Karpas-422 (cell line): ENCODE results near the gene FMO2. TPM values are rescaled to one million over a fixed set of nuclear protein-coding genes. Genes with fewer than 3 reads are reported as not detected.
"Not testable (repeated sequence)": the region's sequence is repeated elsewhere in the genome, so short reads cannot be mapped to it uniquely, and the experiment has no call there.

Experiments
- DNase-seq: peaks from one replicate; pipeline ENCODE4 v3.0.0-alpha.2; 2015
- H2AFZ ChIP-seq: fragments of 200-600 bp; sonication (generic); 2 replicates; pipeline ENCODE4 v1.6.1; 2014; ENCODE audit warnings: antibody characterized with exemption, low read length, mixed read lengths
- H3K27ac ChIP-seq: fragments of 200-600 bp; sonication (generic); 2 replicates; pipeline ENCODE4 v1.5.1; 2014; ENCODE audit warnings: mild to moderate bottlenecking, low read length, moderate library complexity
- H3K27me3 ChIP-seq: fragments of 200-600 bp; sonication (generic); 2 replicates; pipeline ENCODE4 v1.6.1; 2014; ENCODE audit warnings: low read length, mixed read lengths
- H3K36me3 ChIP-seq: fragments of 200-600 bp; sonication (generic); 2 replicates; pipeline ENCODE4 v1.6.1; 2014; ENCODE audit warnings: low read length, mixed read lengths; ENCODE audit not compliant: insufficient read depth
- H3K4me1 ChIP-seq: fragments of 200-600 bp; sonication (generic); 2 replicates; pipeline ENCODE4 v1.6.1; 2014; ENCODE audit warnings: mild to moderate bottlenecking, low read length, mixed read lengths
- H3K4me2 ChIP-seq: fragments of 200-600 bp; sonication (generic); 2 replicates; pipeline ENCODE4 v1.6.1; 2014; ENCODE audit warnings: low read length, low read depth, mild to moderate bottlenecking; ENCODE audit not compliant: poor library complexity, severe bottlenecking
- H3K4me3 ChIP-seq: fragments of 200-600 bp; sonication (generic); 2 replicates; pipeline ENCODE4 v1.5.1; 2014; ENCODE audit warnings: mild to moderate bottlenecking, antibody characterized with exemption, low read length, mixed read lengths
- H3K79me2 ChIP-seq: fragments of 200-600 bp; sonication (generic); 2 replicates; pipeline ENCODE4 v1.6.1; 2014; ENCODE audit warnings: mild to moderate bottlenecking, low read length, mixed read lengths
- H3K9ac ChIP-seq: fragments of 200-600 bp; sonication (generic); 2 replicates; pipeline ENCODE4 v1.6.0; 2014; ENCODE audit warnings: low read length
- H3K9me2 ChIP-seq: fragments of 200-600 bp; sonication (generic), shearing (Covaris generic); replicated peaks from 2 replicates; pipeline ENCODE4 v1.6.0; 2014; ENCODE audit warnings: mild to moderate bottlenecking, low read length, moderate library complexity; ENCODE audit not compliant: insufficient read depth
- H3K9me3 ChIP-seq: fragments of 300-700, 200-600 bp; sonication (generic); 2 replicates; pipeline ENCODE4 v1.6.1; 2014; ENCODE audit warnings: low read length, mixed read lengths
- H4K20me1 ChIP-seq: fragments of 200-600 bp; sonication (generic); 2 replicates; pipeline ENCODE4 v1.6.1; 2014; ENCODE audit warnings: mild to moderate bottlenecking, antibody characterized with exemption, low read length, low read depth; ENCODE audit not compliant: insufficient read depth
- total RNA-seq: library from RNA; depleted of rRNA; stranded (reverse); fragments of >200 nt; shearing (Covaris generic); gene quantifications from 2 replicates; pipeline ENCODE4 v1.2.3, GENCODE V29; 2014; ENCODE audit warnings: low replicate concordance

Gene FMO2
- total RNA-seq, 1 experiment from 2014 or later: not detected

GRCh38 chr1:171231326-171231725, 46.2 kb downstream of the FMO2 start:
- no peaks in the 10 kb centered on the region for H3K36me3 ChIP-seq
- H3K79me2 ChIP-seq: no peaks in the 10 kb centered on the region
- H3K27me3 ChIP-seq: no peaks in the 10 kb centered on the region
- H2AFZ ChIP-seq: no peak overlapping the region
- no peaks in the 10 kb centered on the region for H3K4me1 ChIP-seq
- H3K9me2 ChIP-seq: no peaks in the 10 kb centered on the region
- no peak overlapping the region for H3K9ac ChIP-seq
- H3K9me3 ChIP-seq: no peaks in the 10 kb centered on the region
- DNase-seq: no peak
- H3K27ac ChIP-seq: no peak overlapping the region
- no peak overlapping the region for H3K4me3 ChIP-seq
- H3K4me2 ChIP-seq: no peak overlapping the region
- no peaks in the 10 kb centered on the region for H4K20me1 ChIP-seq

GRCh38 chr1:171233183-171233582, 48.1 kb downstream of the FMO2 start:
- H3K9me2 ChIP-seq: no peaks in the 10 kb centered on the region
- H2AFZ ChIP-seq: no peak overlapping the region
- no peak overlapping the region for H3K4me3 ChIP-seq
- H3K27me3 ChIP-seq: no peaks in the 10 kb centered on the region
- no peak overlapping the region for H3K27ac ChIP-seq
- H3K9ac ChIP-seq: no peak overlapping the region
- no peaks in the 10 kb centered on the region for H3K4me1 ChIP-seq
- no peak overlapping the region for H3K4me2 ChIP-seq
- DNase-seq: peak; percentile 57
- no peaks in the 10 kb centered on the region for H4K20me1 ChIP-seq
- no peaks in the 10 kb centered on the region for H3K79me2 ChIP-seq
- no peaks in the 10 kb centered on the region for H3K36me3 ChIP-seq
- no peaks in the 10 kb centered on the region for H3K9me3 ChIP-seq

GRCh38 chr1:171236231-171236630, 51.1 kb downstream of the FMO2 start:
- H3K36me3 ChIP-seq, H3K27me3 ChIP-seq, H3K79me2 ChIP-seq, H4K20me1 ChIP-seq, H3K9me2 ChIP-seq, H2AFZ ChIP-seq, H3K4me2 ChIP-seq, H3K4me1 ChIP-seq, H3K9me3 ChIP-seq, H3K4me3 ChIP-seq, H3K9ac ChIP-seq, H3K27ac ChIP-seq, DNase-seq: not testable (repeated sequence)

GRCh38 chr1:171243878-171244277, 58.8 kb downstream of the FMO2 start:
- H3K9me3 ChIP-seq: no peaks in the 10 kb centered on the region
- no peaks in the 10 kb centered on the region for H3K36me3 ChIP-seq
- no peaks in the 10 kb centered on the region for H3K79me2 ChIP-seq
- DNase-seq: no peak
- no peak overlapping the region for H3K4me3 ChIP-seq
- H3K9ac ChIP-seq: no peak overlapping the region
- no peaks in the 10 kb centered on the region for H3K9me2 ChIP-seq
- no peak overlapping the region for H3K4me2 ChIP-seq
- H3K4me1 ChIP-seq: no peaks in the 10 kb centered on the region
- no peak overlapping the region for H3K27ac ChIP-seq
- H2AFZ ChIP-seq: no peak overlapping the region
- no peaks in the 10 kb centered on the region for H3K27me3 ChIP-seq
- H4K20me1 ChIP-seq: no peaks in the 10 kb centered on the region

- H3K27ac ChIP-seq: no peak overlapping the region
- H3K4me3 ChIP-seq: no peak overlapping the region
- H3K9me2 ChIP-seq: no peaks in the 10 kb centered on the region
- no peak overlapping the region for H3K4me2 ChIP-seq
- no peaks in the 10 kb centered on the region for H3K27me3 ChIP-seq
- H3K9me3 ChIP-seq: no peaks in the 10 kb centered on the region
- H3K79me2 ChIP-seq: no peaks in the 10 kb centered on the region
- no peaks in the 10 kb centered on the region for H4K20me1 ChIP-seq
- H2AFZ ChIP-seq: no peak overlapping the region
- no peak overlapping the region for H3K9ac ChIP-seq
- peak; percentile 74 for DNase-seq
- H3K36me3 ChIP-seq: no peaks in the 10 kb centered on the region
- H3K4me1 ChIP-seq: no peaks in the 10 kb centered on the region
Measured at GRCh38 chr1:171245458-171246064, 60.5 kb downstream of the FMO2 start.

- Histone ChIP-seq H3K9me3 (no peaks in the 10 kb centered on the region), H2AFZ (no peak overlapping the region), H3K27me3 (no peaks in the 10 kb centered on the region), H3K9me2 (no peaks in the 10 kb centered on the region), H3K4me2 (no peak overlapping the region), H3K4me1 (no peaks in the 10 kb centered on the region), H3K79me2 (no peaks in the 10 kb centered on the region), H4K20me1 (no peaks in the 10 kb centered on the region), H3K9ac (no peak overlapping the region), H3K36me3 (no peaks in the 10 kb centered on the region), H3K27ac (no peak overlapping the region), H3K4me3 (no peak overlapping the region)
- no peak for DNase-seq
Measured at GRCh38 chr1:171247501-171247900, 62.4 kb downstream of the FMO2 start.

- no peaks in the 10 kb centered on the region for H3K36me3 ChIP-seq
- H3K27ac ChIP-seq: no peak within 1 kb of the TSS
- no peak within 1 kb of the TSS for H3K4me2 ChIP-seq
- H3K4me3 ChIP-seq: no peak within 1 kb of the TSS
- no peaks in the 10 kb centered on the region for H3K79me2 ChIP-seq
- no peak for DNase-seq
- no peaks in the 10 kb centered on the region for H3K27me3 ChIP-seq
- H3K9ac ChIP-seq: no peak within 1 kb of the TSS
- H3K9me3 ChIP-seq: no peaks in the 10 kb centered on the region
- no peaks in the 10 kb centered on the region for H3K4me1 ChIP-seq
- H2AFZ ChIP-seq: no peak within 1 kb of the TSS
- no peaks in the 10 kb centered on the region for H4K20me1 ChIP-seq
- H3K9me2 ChIP-seq: no peaks in the 10 kb centered on the region
Measured at GRCh38 chr1:171248302-171248701, 63.2 kb downstream of the FMO2 start, which contains the start of gene FMO1. Gene FMO1, plus strand, starts transcription at chr1:171248494. Its CDS starts 9,594 bp downstream, at chr1:171258088.

- H3K27me3 ChIP-seq: no peaks in the 10 kb centered on the region
- no peaks in the 10 kb centered on the region for H3K9me3 ChIP-seq
- H3K4me1 ChIP-seq: no peaks in the 10 kb centered on the region
- no peak overlapping the region for H3K9ac ChIP-seq
- DNase-seq: no peak
- H3K4me3 ChIP-seq: no peak overlapping the region
- H3K27ac ChIP-seq: no peak overlapping the region
- no peaks in the 10 kb centered on the region for H3K36me3 ChIP-seq
- H4K20me1 ChIP-seq: no peaks in the 10 kb centered on the region
- H2AFZ ChIP-seq: no peak overlapping the region
- H3K9me2 ChIP-seq: no peaks in the 10 kb centered on the region
- no peak overlapping the region for H3K4me2 ChIP-seq
- H3K79me2 ChIP-seq: no peaks in the 10 kb centered on the region
Measured at GRCh38 chr1:171248841-171249240, 63.7 kb downstream of the FMO2 start.
